ENCODE results near the gene LOXL4. TPM values are rescaled to one million over a fixed set of nuclear protein-coding genes. Genes with fewer than 3 reads are reported as not detected.
"Not testable (repeated sequence)": the region's sequence is repeated elsewhere in the genome, so short reads cannot be mapped to it uniquely, and the experiment has no call there.

LOXL4 gene
- total and polyA plus RNA-seq, 2 donors from 2014 or later = 3.4 to 15.1 TPM

DNA sequence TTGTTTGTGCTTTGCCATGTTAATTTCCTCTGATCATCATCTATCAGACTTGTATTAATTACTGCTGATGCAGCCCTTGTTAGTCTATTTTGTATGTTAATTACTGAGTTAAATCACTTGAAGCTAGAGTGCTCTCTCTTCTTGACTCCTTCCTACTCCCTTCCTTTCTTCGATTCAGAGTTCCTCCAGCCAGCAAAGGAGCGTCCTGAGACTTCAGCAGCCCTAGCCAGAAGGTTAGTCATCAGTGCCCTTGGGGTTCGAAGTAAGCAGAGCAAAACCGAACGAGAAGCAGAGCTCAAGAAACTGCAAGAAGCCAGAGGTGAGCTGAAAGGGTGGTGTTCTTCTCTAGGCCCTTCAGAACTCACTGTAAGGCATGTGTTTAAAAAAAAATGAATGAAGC lies 32.1 kb downstream of the LOXL4 start:
- no peaks in the 10 kb centered on the region for H3K27me3 ChIP-seq (ENCODE audit: control insufficient read depth, insufficient read depth, low read length)
- no peaks in the 10 kb centered on the region for H3K4me1 ChIP-seq (ENCODE audit: control insufficient read depth in 2 of 3, insufficient read depth in 2 of 3, low read depth in 1 of 3, low read length in 3 of 3)
- no peak for FAIRE-seq
- TF ChIP-seq, protein P1, sequence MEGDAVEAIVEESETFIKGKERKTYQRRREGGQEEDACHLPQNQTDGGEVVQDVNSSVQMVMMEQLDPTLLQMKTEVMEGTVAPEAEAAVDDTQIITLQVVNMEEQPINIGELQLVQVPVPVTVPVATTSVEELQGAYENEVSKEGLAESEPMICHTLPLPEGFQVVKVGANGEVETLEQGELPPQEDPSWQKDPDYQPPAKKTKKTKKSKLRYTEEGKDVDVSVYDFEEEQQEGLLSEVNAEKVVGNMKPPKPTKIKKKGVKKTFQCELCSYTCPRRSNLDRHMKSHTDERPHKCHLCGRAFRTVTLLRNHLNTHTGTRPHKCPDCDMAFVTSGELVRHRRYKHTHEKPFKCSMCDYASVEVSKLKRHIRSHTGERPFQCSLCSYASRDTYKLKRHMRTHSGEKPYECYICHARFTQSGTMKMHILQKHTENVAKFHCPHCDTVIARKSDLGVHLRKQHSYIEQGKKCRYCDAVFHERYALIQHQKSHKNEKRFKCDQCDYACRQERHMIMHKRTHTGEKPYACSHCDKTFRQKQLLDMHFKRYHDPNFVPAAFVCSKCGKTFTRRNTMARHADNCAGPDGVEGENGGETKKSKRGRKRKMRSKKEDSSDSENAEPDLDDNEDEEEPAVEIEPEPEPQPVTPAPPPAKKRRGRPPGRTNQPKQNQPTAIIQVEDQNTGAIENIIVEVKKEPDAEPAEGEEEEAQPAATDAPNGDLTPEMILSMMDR (IDR thresholded peaks at IDR 0.05; ENCODE audit: borderline replicate concordance, extremely low read depth, insufficient read depth) = no peak
- no peak overlapping the region for H3K4me3 ChIP-seq (ENCODE audit: low read length in 3 of 3)
- H3K9me3 ChIP-seq (ENCODE audit: control insufficient read depth in 2 of 3, insufficient read depth in 1 of 3, low read length in 3 of 3) = no peaks in the 10 kb centered on the region
- no peak overlapping the region for H3K9ac ChIP-seq (ENCODE audit: low read length in 3 of 3)
- H3K27ac ChIP-seq (ENCODE audit: low read depth in 2 of 2, low read length in 2 of 2) = no peak overlapping the region
- intact Hi-C loops (cut with DNase I) = no loop called here
- DNase-seq = no peak
- peaks cover 0 to 27% (median 10%) of the 10 kb centered on the region in 3 donors for H3K36me3 ChIP-seq (ENCODE audit: control insufficient read depth in 2 of 3, insufficient read depth in 3 of 3, low read length in 3 of 3)

GRCh38 chr10:98231417-98231816 lies 36.6 kb downstream of the LOXL4 start:
- peaks cover 0 to 17% (median 7%) of the 10 kb centered on the region in 3 donors for H3K36me3 ChIP-seq (ENCODE audit: control insufficient read depth in 2 of 3, insufficient read depth in 3 of 3, low read length in 3 of 3)
- no peak overlapping the region for H3K9ac ChIP-seq (ENCODE audit: low read length in 3 of 3)
- FAIRE-seq = no peak
- H3K9me3 ChIP-seq (ENCODE audit: control insufficient read depth in 2 of 3, insufficient read depth in 1 of 3, low read length in 3 of 3) = peaks cover 0 to 5% (median 2%) of the 10 kb centered on the region in 3 donors
- H3K4me1 ChIP-seq (ENCODE audit: control insufficient read depth in 2 of 3, insufficient read depth in 2 of 3, low read depth in 1 of 3, low read length in 3 of 3) = no peaks in the 10 kb centered on the region
- no peak for DNase-seq
- H3K27me3 ChIP-seq (ENCODE audit: control insufficient read depth, insufficient read depth, low read length) = no peaks in the 10 kb centered on the region
- TF ChIP-seq, protein P1 (IDR thresholded peaks at IDR 0.05; ENCODE audit: borderline replicate concordance, extremely low read depth, insufficient read depth) = no peak
- no peak overlapping the region for H3K4me3 ChIP-seq (ENCODE audit: low read length in 3 of 3)
- H3K27ac ChIP-seq (ENCODE audit: low read depth in 2 of 2, low read length in 2 of 2) = no peak overlapping the region
- intact Hi-C loops (cut with DNase I) = no loop called here

GRCh38 chr10:98228266-98228665 lies 39.7 kb downstream of the LOXL4 start:
- H3K36me3 ChIP-seq (ENCODE audit: control insufficient read depth in 2 of 3, insufficient read depth in 3 of 3, low read length in 3 of 3); H3K27me3 ChIP-seq (ENCODE audit: control insufficient read depth, insufficient read depth, low read length); H3K4me1 ChIP-seq (ENCODE audit: control insufficient read depth in 2 of 3, insufficient read depth in 2 of 3, low read depth in 1 of 3, low read length in 3 of 3); intact Hi-C loops (cut with DNase I); FAIRE-seq; H3K9ac ChIP-seq (ENCODE audit: low read length in 3 of 3); DNase-seq; H3K27ac ChIP-seq (ENCODE audit: low read depth in 2 of 2, low read length in 2 of 2); H3K4me3 ChIP-seq (ENCODE audit: low read length in 3 of 3); H3K9me3 ChIP-seq (ENCODE audit: control insufficient read depth in 2 of 3, insufficient read depth in 1 of 3, low read length in 3 of 3): not testable (repeated sequence)

DNA sequence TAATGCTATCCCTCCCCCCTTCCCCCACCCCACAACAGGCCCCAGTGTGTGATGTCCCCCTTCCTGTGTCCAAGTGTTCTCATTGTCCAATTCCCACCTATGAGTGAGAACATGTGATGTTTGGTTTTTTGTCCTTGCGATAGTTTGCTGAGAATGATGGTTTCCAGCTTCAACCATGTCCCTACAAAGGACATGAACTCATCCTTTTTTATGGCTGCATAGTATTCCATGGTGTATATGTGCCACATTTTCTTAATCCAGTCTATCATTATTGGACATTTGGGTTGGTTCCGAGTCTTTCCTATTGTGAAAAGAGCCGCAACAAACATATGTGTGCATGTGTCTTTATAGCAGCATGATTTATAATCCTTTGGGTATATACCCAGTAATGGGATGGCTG lies 40.3 kb downstream of the LOXL4 start:
- H3K9me3 ChIP-seq (ENCODE audit: control insufficient read depth in 2 of 3, insufficient read depth in 1 of 3, low read length in 3 of 3); H3K4me3 ChIP-seq (ENCODE audit: low read length in 3 of 3); H3K9ac ChIP-seq (ENCODE audit: low read length in 3 of 3); H3K4me1 ChIP-seq (ENCODE audit: control insufficient read depth in 2 of 3, insufficient read depth in 2 of 3, low read depth in 1 of 3, low read length in 3 of 3); intact Hi-C loops (cut with DNase I); H3K27ac ChIP-seq (ENCODE audit: low read depth in 2 of 2, low read length in 2 of 2); DNase-seq; FAIRE-seq; H3K27me3 ChIP-seq (ENCODE audit: control insufficient read depth, insufficient read depth, low read length); H3K36me3 ChIP-seq (ENCODE audit: control insufficient read depth in 2 of 3, insufficient read depth in 3 of 3, low read length in 3 of 3): not testable (repeated sequence)

Data from kidney (tissue), 14 donors.